Measurements from ENCODE around the gene RAB40C. TPM values are rescaled to one million over a fixed set of nuclear protein-coding genes. Genes with fewer than 3 reads are reported as not detected.

Gene RAB40C
- total RNA-seq, 1 experiment from 2014 or later = 30.7 TPM

GRCh38 chr16:644556-644955, 54.7 kb downstream of the RAB40C start:
- Histone ChIP-seq H3K9me3 (ENCODE audit: control insufficient read depth, insufficient read depth, low read depth, low read length) (no peaks in the 10 kb centered on the region), H3K36me3 (ENCODE audit: control insufficient read depth, insufficient read depth, low read length) (no peaks in the 10 kb centered on the region), H3K4me1 (ENCODE audit: control insufficient read depth, insufficient read depth, low read length) (peaks cover 51% of the 10 kb centered on the region), H3K27me3 (ENCODE audit: control insufficient read depth, insufficient read depth, low read length) (no peaks in the 10 kb centered on the region), H3K27ac (ENCODE audit: low read length) (peak overlapping the region; percentile 25; the same call in 1 of the 2 replicates), H3K4me3 (ENCODE audit: low read depth in 2 of 2, low read length in 2 of 2) (no peak overlapping the region)
- DNase-seq (ENCODE audit: low read depth, low spot score) = no peak
- TF ChIP-seq CTCF (IDR thresholded peaks at IDR 0.05) (no peak), TCF7L2 (IDR thresholded peaks at IDR 0.05; ENCODE audit: low read depth, low read length) (no peak), POLR2AphosphoS5 (IDR thresholded peaks at IDR 0.05; ENCODE audit: low read depth, low read length) (no peak), SIN3A (IDR thresholded peaks at IDR 0.05; ENCODE audit: borderline replicate concordance, insufficient read depth, low read depth, low read length) (no peak), REST (IDR thresholded peaks at IDR 0.05; ENCODE audit: insufficient read depth in 1 of 2, low read depth in 2 of 2, low read length in 1 of 2) (no peak)
- ChIA-PET POLR2A (no interaction called here), CTCF (no interaction called here)
- BruUV-seq (replicated peaks) = no TSS peak
- no peak for ATAC-seq
- in situ Hi-C loops (cut with HindIII; ENCODE audit: low pct_unique_long_range_greater_than_20kb, low sequenced_read_pairs) = no loop called here
- intact Hi-C loops (cut with micrococcal nuclease; ENCODE audit: unreplicated experiment) = no loop called here

- intact Hi-C loops (cut with micrococcal nuclease; ENCODE audit: unreplicated experiment) = no loop called here
- CTCF ChIA-PET = no interaction called here
- H3K9me3 ChIP-seq (ENCODE audit: control insufficient read depth, insufficient read depth, low read depth, low read length) = no peaks in the 10 kb centered on the region
- in situ Hi-C loops (cut with HindIII; ENCODE audit: low pct_unique_long_range_greater_than_20kb, low sequenced_read_pairs) = no loop called here
- peak overlapping the region; percentile 49 for H3K27ac ChIP-seq (ENCODE audit: low read length)
- no peaks in the 10 kb centered on the region for H3K36me3 ChIP-seq (ENCODE audit: control insufficient read depth, insufficient read depth, low read length)
- TF ChIP-seq POLR2AphosphoS5 (IDR thresholded peaks at IDR 0.05; ENCODE audit: low read depth, low read length) (no peak), REST (IDR thresholded peaks at IDR 0.05; ENCODE audit: insufficient read depth in 1 of 2, low read depth in 2 of 2, low read length in 1 of 2) (no peak), TCF7L2 (IDR thresholded peaks at IDR 0.05; ENCODE audit: low read depth, low read length) (no peak), CTCF (IDR thresholded peaks at IDR 0.05) (no peak), SIN3A (IDR thresholded peaks at IDR 0.05; ENCODE audit: borderline replicate concordance, insufficient read depth, low read depth, low read length) (no peak)
- H3K4me3 ChIP-seq (ENCODE audit: low read depth in 2 of 2, low read length in 2 of 2) = no peak overlapping the region
- BruUV-seq (replicated peaks) = no TSS peak
- no peaks in the 10 kb centered on the region for H3K27me3 ChIP-seq (ENCODE audit: control insufficient read depth, insufficient read depth, low read length)
- DNase-seq (ENCODE audit: low read depth, low spot score) (no peak), ATAC-seq (peak; percentile 4; the same call in 1 of the 2 replicates)
- peaks cover 47% of the 10 kb centered on the region for H3K4me1 ChIP-seq (ENCODE audit: control insufficient read depth, insufficient read depth, low read length)
- POLR2A ChIA-PET = no interaction called here
Observed at GRCh38 chr16:645852-646678, 56.2 kb downstream of the RAB40C start.
